Karpas-422 (cell line): ENCODE data around the gene STK35. TPM values are rescaled to one million over a fixed set of nuclear protein-coding genes. Genes with fewer than 3 reads are reported as not detected.

ENCODE experiments used
- DNase-seq: peaks from one replicate; pipeline ENCODE4 v3.0.0-alpha.2; 2015
- H2AFZ ChIP-seq: fragments of 200-600 bp; sonication (generic); 2 replicates; pipeline ENCODE4 v1.6.1; 2014; ENCODE audit warnings: antibody characterized with exemption, low read length, mixed read lengths
- H3K27ac ChIP-seq: fragments of 200-600 bp; sonication (generic); 2 replicates; pipeline ENCODE4 v1.5.1; 2014; ENCODE audit warnings: mild to moderate bottlenecking, low read length, moderate library complexity
- H3K27me3 ChIP-seq: fragments of 200-600 bp; sonication (generic); 2 replicates; pipeline ENCODE4 v1.6.1; 2014; ENCODE audit warnings: low read length, mixed read lengths
- H3K36me3 ChIP-seq: fragments of 200-600 bp; sonication (generic); 2 replicates; pipeline ENCODE4 v1.6.1; 2014; ENCODE audit warnings: low read length, mixed read lengths; ENCODE audit not compliant: insufficient read depth
- H3K4me1 ChIP-seq: fragments of 200-600 bp; sonication (generic); 2 replicates; pipeline ENCODE4 v1.6.1; 2014; ENCODE audit warnings: mild to moderate bottlenecking, low read length, mixed read lengths
- H3K4me2 ChIP-seq: fragments of 200-600 bp; sonication (generic); 2 replicates; pipeline ENCODE4 v1.6.1; 2014; ENCODE audit warnings: low read length, low read depth, mild to moderate bottlenecking; ENCODE audit not compliant: poor library complexity, severe bottlenecking
- H3K4me3 ChIP-seq: fragments of 200-600 bp; sonication (generic); 2 replicates; pipeline ENCODE4 v1.5.1; 2014; ENCODE audit warnings: mild to moderate bottlenecking, antibody characterized with exemption, low read length, mixed read lengths
- H3K79me2 ChIP-seq: fragments of 200-600 bp; sonication (generic); 2 replicates; pipeline ENCODE4 v1.6.1; 2014; ENCODE audit warnings: mild to moderate bottlenecking, low read length, mixed read lengths
- H3K9ac ChIP-seq: fragments of 200-600 bp; sonication (generic); 2 replicates; pipeline ENCODE4 v1.6.0; 2014; ENCODE audit warnings: low read length
- H3K9me2 ChIP-seq: fragments of 200-600 bp; sonication (generic), shearing (Covaris generic); replicated peaks from 2 replicates; pipeline ENCODE4 v1.6.0; 2014; ENCODE audit warnings: mild to moderate bottlenecking, low read length, moderate library complexity; ENCODE audit not compliant: insufficient read depth
- H3K9me3 ChIP-seq: fragments of 300-700, 200-600 bp; sonication (generic); 2 replicates; pipeline ENCODE4 v1.6.1; 2014; ENCODE audit warnings: low read length, mixed read lengths
- H4K20me1 ChIP-seq: fragments of 200-600 bp; sonication (generic); 2 replicates; pipeline ENCODE4 v1.6.1; 2014; ENCODE audit warnings: mild to moderate bottlenecking, antibody characterized with exemption, low read length, low read depth; ENCODE audit not compliant: insufficient read depth
- total RNA-seq: library from RNA; depleted of rRNA; stranded (reverse); fragments of >200 nt; shearing (Covaris generic); gene quantifications from 2 replicates; pipeline ENCODE4 v1.2.3, GENCODE V29; 2014; ENCODE audit warnings: low replicate concordance

Gene STK35
- total RNA-seq, 1 experiment from 2014 or later: 8.7 TPM

- H3K4me1 ChIP-seq: peaks cover 13% of the 10 kb centered on the region
- H2AFZ ChIP-seq: no peak overlapping the region
- DNase-seq: no peak
- H3K9me2 ChIP-seq: no peaks in the 10 kb centered on the region
- H3K9ac ChIP-seq: no peak overlapping the region
- H4K20me1 ChIP-seq: peaks cover 75% of the 10 kb centered on the region
- H3K4me3 ChIP-seq: no peak overlapping the region
- H3K4me2 ChIP-seq: no peak overlapping the region
- H3K27ac ChIP-seq: no peak overlapping the region
- no peaks in the 10 kb centered on the region for H3K27me3 ChIP-seq
- H3K9me3 ChIP-seq: no peaks in the 10 kb centered on the region
- no peaks in the 10 kb centered on the region for H3K36me3 ChIP-seq
- peaks cover 17% of the 10 kb centered on the region; the same call in 1 of the 2 replicates for H3K79me2 ChIP-seq
These were observed 11.3 kb downstream of the STK35 start for GRCh38 chr20:2112910-2113309.

DNA sequence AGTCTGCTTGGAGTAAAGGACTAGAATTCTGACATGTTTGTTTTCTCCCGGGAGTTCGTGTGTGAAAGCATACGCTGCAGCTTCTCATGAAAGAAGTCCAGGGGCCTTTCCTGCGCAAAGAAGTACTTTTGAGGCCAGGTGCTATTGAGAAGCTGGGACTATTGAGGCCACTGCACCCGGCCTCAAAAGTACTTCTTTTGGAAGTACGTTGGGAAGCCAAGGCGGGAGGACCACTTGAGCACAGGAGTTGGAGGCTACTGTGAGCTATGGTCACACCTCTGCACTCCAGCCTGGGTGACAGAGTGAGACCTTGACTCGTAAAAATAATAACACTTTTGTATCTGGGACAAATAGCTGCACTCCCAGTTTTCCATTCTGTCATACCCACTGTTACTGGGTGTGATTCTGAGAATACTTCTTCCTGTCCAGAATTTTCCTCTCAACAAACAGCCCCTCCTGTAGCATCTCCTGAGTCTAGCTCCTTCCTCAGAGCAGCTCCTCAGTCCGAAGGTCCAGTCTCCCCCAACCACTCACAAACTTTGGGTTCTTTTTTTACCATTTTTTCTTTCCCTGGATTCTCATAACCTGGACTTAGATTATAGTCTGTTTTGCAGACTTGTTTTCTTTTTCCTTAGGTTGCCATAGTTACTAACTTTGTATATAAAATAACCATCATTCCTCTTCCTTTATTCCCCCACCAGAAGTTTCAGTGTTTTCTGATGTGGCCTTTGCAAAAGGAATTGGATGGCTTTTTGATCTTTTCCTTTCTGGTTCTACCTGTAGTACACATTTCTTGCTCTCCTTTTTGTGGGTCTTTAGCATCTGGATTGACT, 12.7 kb downstream of the STK35 start:
- no peak overlapping the region for H3K4me2 ChIP-seq
- H3K9me3 ChIP-seq: no peaks in the 10 kb centered on the region
- H3K79me2 ChIP-seq: peaks cover 15% of the 10 kb centered on the region; the same call in 1 of the 2 replicates
- H3K9me2 ChIP-seq: no peaks in the 10 kb centered on the region
- no peak for DNase-seq
- H3K4me1 ChIP-seq: no peaks in the 10 kb centered on the region
- H2AFZ ChIP-seq: no peak overlapping the region
- H3K36me3 ChIP-seq: no peaks in the 10 kb centered on the region
- no peak overlapping the region for H3K27ac ChIP-seq
- no peaks in the 10 kb centered on the region for H3K27me3 ChIP-seq
- H4K20me1 ChIP-seq: peaks cover 69% of the 10 kb centered on the region
- no peak overlapping the region for H3K9ac ChIP-seq
- H3K4me3 ChIP-seq: no peak overlapping the region

GRCh38 chr20:2114990-2115681, 13.5 kb downstream of the STK35 start:
- no peak for DNase-seq
- Histone ChIP-seq H4K20me1 (peaks cover 70% of the 10 kb centered on the region), H3K4me2 (no peak overlapping the region), H3K9ac (no peak overlapping the region), H3K9me2 (no peaks in the 10 kb centered on the region), H3K27me3 (no peaks in the 10 kb centered on the region), H2AFZ (no peak overlapping the region), H3K27ac (no peak overlapping the region), H3K9me3 (no peaks in the 10 kb centered on the region), H3K79me2 (peaks cover 9% of the 10 kb centered on the region; the same call in 1 of the 2 replicates), H3K36me3 (no peaks in the 10 kb centered on the region), H3K4me3 (no peak overlapping the region), H3K4me1 (no peaks in the 10 kb centered on the region)

DNA sequence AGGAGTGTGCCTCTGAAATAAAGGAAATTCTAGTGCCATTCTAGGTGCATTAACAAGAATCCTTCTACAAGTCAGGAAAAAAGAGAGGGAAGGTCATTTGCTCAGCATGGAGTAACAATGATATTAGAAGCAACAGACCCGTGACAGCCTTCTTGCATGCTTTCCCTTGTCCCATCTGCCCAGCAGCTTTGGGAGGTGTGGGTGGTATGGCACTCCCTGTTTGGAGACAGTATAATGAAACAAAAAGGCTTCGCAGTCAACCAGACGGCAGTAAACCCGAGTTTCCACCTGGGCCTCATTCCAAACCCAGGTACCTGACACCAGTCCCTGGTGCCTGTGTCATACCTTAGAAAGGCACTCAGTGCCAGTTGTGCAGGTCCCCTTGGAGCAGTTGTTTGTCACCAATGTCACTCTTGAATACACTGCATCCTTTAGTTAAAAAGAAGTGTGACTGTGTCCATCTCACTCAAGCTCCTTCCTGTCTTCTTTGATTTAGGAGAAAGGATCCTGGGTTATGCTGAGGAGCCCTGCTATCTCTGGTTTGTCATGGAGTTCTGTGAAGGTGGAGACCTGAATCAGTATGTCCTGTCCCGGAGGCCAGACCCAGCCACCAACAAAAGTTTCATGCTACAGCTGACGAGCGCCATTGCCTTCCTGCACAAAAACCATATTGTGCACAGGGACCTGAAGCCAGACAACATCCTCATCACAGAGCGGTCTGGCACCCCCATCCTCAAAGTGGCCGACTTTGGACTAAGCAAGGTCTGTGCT, 14.7 kb downstream of the STK35 start:
- Histone ChIP-seq H3K4me2 (no peak overlapping the region), H4K20me1 (peaks cover 67% of the 10 kb centered on the region), H3K9me3 (no peaks in the 10 kb centered on the region), H3K79me2 (peaks cover 9% of the 10 kb centered on the region; the same call in 1 of the 2 replicates), H2AFZ (no peak overlapping the region), H3K27me3 (no peaks in the 10 kb centered on the region), H3K4me1 (no peaks in the 10 kb centered on the region), H3K27ac (no peak overlapping the region), H3K9ac (no peak overlapping the region), H3K4me3 (no peak overlapping the region), H3K36me3 (no peaks in the 10 kb centered on the region), H3K9me2 (no peaks in the 10 kb centered on the region)
- no peak for DNase-seq

- Histone ChIP-seq H3K9ac (no peak overlapping the region), H4K20me1 (peaks cover 68% of the 10 kb centered on the region), H3K27ac (no peak overlapping the region), H3K9me3 (no peaks in the 10 kb centered on the region), H3K9me2 (no peaks in the 10 kb centered on the region), H3K4me2 (no peak overlapping the region), H3K4me3 (no peak overlapping the region), H3K36me3 (no peaks in the 10 kb centered on the region), H3K79me2 (peaks cover 6% of the 10 kb centered on the region; the same call in 1 of the 2 replicates), H3K4me1 (no peaks in the 10 kb centered on the region), H2AFZ (no peak overlapping the region), H3K27me3 (no peaks in the 10 kb centered on the region)
- DNase-seq: no peak
These were observed 17.2 kb downstream of the STK35 start for GRCh38 chr20:2118783-2119182.

DNA sequence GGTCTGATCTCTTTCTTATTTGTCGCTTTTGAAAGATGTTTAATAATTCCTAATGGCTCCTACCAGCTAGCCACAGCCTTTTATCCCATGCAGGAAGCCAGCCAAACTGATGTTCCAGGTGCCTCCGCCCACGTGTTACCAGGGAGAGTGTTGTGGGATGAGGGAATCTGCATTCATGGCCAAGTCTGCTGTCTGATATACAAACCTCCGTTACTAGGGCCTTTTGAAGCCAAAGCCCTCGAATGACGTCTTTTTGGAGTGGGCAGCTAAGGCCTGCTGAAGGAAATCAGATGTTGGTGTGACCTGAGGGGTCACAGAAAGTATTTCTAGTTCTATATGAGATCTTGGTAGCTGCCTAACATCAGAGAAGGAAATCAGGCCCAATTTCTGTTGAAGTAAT, 21.3 kb downstream of the STK35 start:
- Histone ChIP-seq H4K20me1 (peaks cover 86% of the 10 kb centered on the region), H3K4me2 (no peak overlapping the region), H3K9ac (no peak overlapping the region), H3K9me3 (no peaks in the 10 kb centered on the region), H3K4me3 (no peak overlapping the region), H3K4me1 (no peaks in the 10 kb centered on the region), H3K36me3 (no peaks in the 10 kb centered on the region), H3K9me2 (no peaks in the 10 kb centered on the region), H2AFZ (no peak overlapping the region), H3K27me3 (no peaks in the 10 kb centered on the region), H3K27ac (no peak overlapping the region), H3K79me2 (no peaks in the 10 kb centered on the region)
- no peak for DNase-seq

GRCh38 chr20:2123720-2124119, 22.1 kb downstream of the STK35 start:
- no peak overlapping the region for H3K4me3 ChIP-seq
- no peaks in the 10 kb centered on the region for H3K79me2 ChIP-seq
- no peaks in the 10 kb centered on the region for H3K36me3 ChIP-seq
- peaks cover 90% of the 10 kb centered on the region for H4K20me1 ChIP-seq
- H3K27ac ChIP-seq: no peak overlapping the region
- H3K9ac ChIP-seq: no peak overlapping the region
- no peaks in the 10 kb centered on the region for H3K9me2 ChIP-seq
- H2AFZ ChIP-seq: no peak overlapping the region
- DNase-seq: no peak
- H3K27me3 ChIP-seq: no peaks in the 10 kb centered on the region
- H3K9me3 ChIP-seq: no peaks in the 10 kb centered on the region
- no peak overlapping the region for H3K4me2 ChIP-seq
- no peaks in the 10 kb centered on the region for H3K4me1 ChIP-seq
